ENCODE data around the gene STX3. TPM values are rescaled to one million over a fixed set of nuclear protein-coding genes. Genes with fewer than 3 reads are reported as not detected.
"Not testable (repeated sequence)": the region's sequence is repeated elsewhere in the genome, so short reads cannot be mapped to it uniquely, and the experiment has no call there.

Gene STX3
- total RNA-seq, 1 donor from 2014 or later: 42.1 TPM

DNA sequence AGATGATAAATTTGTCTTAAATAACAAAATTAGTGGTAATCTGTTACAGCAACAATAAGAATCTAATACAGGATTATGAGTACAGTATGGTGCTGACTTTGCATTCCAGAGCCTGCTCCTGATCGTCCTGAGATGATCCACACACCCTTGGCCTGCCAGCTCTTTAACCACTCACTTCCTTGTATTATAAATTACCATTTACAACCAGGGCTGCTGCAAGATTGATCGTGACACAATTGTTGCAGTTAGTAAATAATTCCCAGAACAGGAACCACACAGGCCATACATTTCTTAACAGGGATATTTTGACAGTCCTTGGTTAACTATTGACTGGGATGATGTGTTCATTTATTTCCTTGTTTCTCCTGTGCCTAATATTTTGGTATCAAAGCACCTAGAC is 94.0 kb downstream of the STX3 start:
- H3K27ac Mint-ChIP-seq (ENCODE audit: unreplicated experiment): no peak overlapping the region

DNA sequence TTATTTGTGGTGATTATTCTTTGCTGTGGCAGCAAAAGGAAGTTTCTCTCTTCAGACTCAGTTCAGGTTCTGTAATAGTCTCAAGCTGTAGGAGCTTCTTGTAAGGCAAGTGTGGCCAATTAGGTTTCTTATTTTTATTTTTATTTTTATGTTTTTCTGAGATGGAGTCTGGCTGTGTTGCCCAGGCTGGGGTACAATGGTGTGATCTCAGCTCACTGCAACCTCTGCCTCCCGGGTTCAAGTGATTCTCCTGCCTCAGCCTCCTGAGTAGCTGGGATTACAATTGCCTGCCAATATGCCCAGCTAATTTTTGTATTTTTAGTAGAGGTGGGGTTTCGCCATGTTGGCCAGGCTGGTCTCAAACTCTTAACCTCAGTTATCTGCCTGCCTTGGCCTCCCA is 94.4 kb downstream of the STX3 start:
- H3K36me3 Mint-ChIP-seq (ENCODE audit: unreplicated experiment); DNase-seq; H3K27ac Mint-ChIP-seq (ENCODE audit: unreplicated experiment); H3K4me3 Mint-ChIP-seq (ENCODE audit: unreplicated experiment); H3K9me3 Mint-ChIP-seq (ENCODE audit: unreplicated experiment); H3K4me1 Mint-ChIP-seq (ENCODE audit: low read depth, unreplicated experiment); H3K27me3 Mint-ChIP-seq (ENCODE audit: unreplicated experiment): not testable (repeated sequence)

More for the DNA sequence above, 94.0 kb downstream of the STX3 start:
- Mint-ChIP-seq H3K4me1 (ENCODE audit: low read depth, unreplicated experiment) (no peaks in the 10 kb centered on the region), H3K4me3 (ENCODE audit: unreplicated experiment) (no peak overlapping the region), H3K36me3 (ENCODE audit: unreplicated experiment) (no peaks in the 10 kb centered on the region), H3K9me3 (ENCODE audit: unreplicated experiment) (no peaks in the 10 kb centered on the region), H3K27me3 (ENCODE audit: unreplicated experiment) (no peaks in the 10 kb centered on the region)
- DNase-seq: no peak
- TF ChIP-seq, protein P1, sequence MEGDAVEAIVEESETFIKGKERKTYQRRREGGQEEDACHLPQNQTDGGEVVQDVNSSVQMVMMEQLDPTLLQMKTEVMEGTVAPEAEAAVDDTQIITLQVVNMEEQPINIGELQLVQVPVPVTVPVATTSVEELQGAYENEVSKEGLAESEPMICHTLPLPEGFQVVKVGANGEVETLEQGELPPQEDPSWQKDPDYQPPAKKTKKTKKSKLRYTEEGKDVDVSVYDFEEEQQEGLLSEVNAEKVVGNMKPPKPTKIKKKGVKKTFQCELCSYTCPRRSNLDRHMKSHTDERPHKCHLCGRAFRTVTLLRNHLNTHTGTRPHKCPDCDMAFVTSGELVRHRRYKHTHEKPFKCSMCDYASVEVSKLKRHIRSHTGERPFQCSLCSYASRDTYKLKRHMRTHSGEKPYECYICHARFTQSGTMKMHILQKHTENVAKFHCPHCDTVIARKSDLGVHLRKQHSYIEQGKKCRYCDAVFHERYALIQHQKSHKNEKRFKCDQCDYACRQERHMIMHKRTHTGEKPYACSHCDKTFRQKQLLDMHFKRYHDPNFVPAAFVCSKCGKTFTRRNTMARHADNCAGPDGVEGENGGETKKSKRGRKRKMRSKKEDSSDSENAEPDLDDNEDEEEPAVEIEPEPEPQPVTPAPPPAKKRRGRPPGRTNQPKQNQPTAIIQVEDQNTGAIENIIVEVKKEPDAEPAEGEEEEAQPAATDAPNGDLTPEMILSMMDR (IDR thresholded peaks at IDR 0.05; ENCODE audit: partially characterized antibody, unreplicated experiment): no peak

DNA sequence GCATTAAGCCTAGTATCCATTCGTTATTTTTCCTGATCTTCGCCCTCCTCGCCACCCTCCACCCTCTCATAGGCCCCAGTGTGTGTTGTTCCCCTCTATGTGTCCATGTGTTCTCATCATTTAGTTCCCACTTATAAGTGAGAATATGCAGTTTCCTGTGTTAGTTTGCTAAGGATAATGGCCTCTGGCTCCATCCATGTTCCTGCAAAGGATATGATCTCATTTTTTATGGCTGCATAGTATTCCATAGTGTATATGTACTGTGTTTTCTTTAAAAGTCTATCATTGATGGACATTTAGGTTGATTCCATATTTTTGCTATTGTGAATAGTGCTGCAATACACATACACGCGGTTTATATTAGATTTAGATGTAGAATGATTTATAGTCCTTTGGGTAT is 96.2 kb downstream of the STX3 start:
- not testable (repeated sequence) for H3K27me3 Mint-ChIP-seq (ENCODE audit: unreplicated experiment); H3K4me1 Mint-ChIP-seq (ENCODE audit: low read depth, unreplicated experiment); H3K36me3 Mint-ChIP-seq (ENCODE audit: unreplicated experiment); H3K9me3 Mint-ChIP-seq (ENCODE audit: unreplicated experiment); H3K27ac Mint-ChIP-seq (ENCODE audit: unreplicated experiment); DNase-seq; H3K4me3 Mint-ChIP-seq (ENCODE audit: unreplicated experiment)

DNA sequence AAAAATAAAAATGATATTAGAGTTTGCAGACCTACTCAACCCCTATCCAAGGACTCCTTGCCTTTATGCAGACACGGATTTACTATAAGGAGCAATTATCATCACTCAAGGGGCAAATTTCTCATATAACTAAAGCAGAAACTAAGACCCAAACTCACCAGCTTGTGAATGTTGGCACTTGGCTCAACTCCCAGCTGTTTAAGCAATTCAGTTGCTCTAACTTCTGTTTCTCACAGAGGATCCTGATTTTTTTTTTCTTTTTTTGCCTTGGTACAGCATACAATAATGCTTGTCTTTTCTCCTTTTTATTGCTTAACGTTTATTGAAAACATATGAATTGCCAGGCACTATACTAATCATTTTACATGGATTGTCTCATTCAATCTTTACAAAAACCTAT is 99.7 kb downstream of the STX3 start:
- no peaks in the 10 kb centered on the region for H3K4me1 Mint-ChIP-seq (ENCODE audit: low read depth, unreplicated experiment)
- no peak for DNase-seq
- H3K27me3 Mint-ChIP-seq (ENCODE audit: unreplicated experiment): no peaks in the 10 kb centered on the region
- H3K4me3 Mint-ChIP-seq (ENCODE audit: unreplicated experiment): no peak overlapping the region
- H3K27ac Mint-ChIP-seq (ENCODE audit: unreplicated experiment): no peak overlapping the region
- H3K9me3 Mint-ChIP-seq (ENCODE audit: unreplicated experiment): no peaks in the 10 kb centered on the region
- TF ChIP-seq, protein P1 (IDR thresholded peaks at IDR 0.05; ENCODE audit: partially characterized antibody, unreplicated experiment): no peak
- no peaks in the 10 kb centered on the region for H3K36me3 Mint-ChIP-seq (ENCODE audit: unreplicated experiment)

Other genes starting within 250 kb of the STX3 start
- gene OR4D9, start 243.8 kb upstream of the STX3 start, total RNA-seq (ENCODE audit: unreplicated experiment): not detected
- 36.0 TPM for gene OSBP, start 139.6 kb upstream of the STX3 start, total RNA-seq (ENCODE audit: unreplicated experiment)
- 17.3 TPM for gene PATL1, start 86.3 kb upstream of the STX3 start, total RNA-seq (ENCODE audit: unreplicated experiment)
- gene OR10V1, start 41.5 kb upstream of the STX3 start, total RNA-seq (ENCODE audit: unreplicated experiment): not detected
- gene MRPL16, start 55.4 kb downstream of the STX3 start, total RNA-seq (ENCODE audit: unreplicated experiment): 36.4 TPM
- not detected for gene CBLIF, start 90.1 kb downstream of the STX3 start, total RNA-seq (ENCODE audit: unreplicated experiment)
- not detected for gene TCN1, start 111.1 kb downstream of the STX3 start, total RNA-seq (ENCODE audit: unreplicated experiment)
- not detected for gene OOSP3, start 123.4 kb downstream of the STX3 start, total RNA-seq (ENCODE audit: unreplicated experiment)
- gene OOSP1, start 183.1 kb downstream of the STX3 start, total RNA-seq (ENCODE audit: unreplicated experiment): 0.54 TPM
- not detected for gene OOSP4A, start 208.7 kb downstream of the STX3 start, total RNA-seq (ENCODE audit: unreplicated experiment)

Measured in glutamatergic neuron (in vitro differentiated cells).